LHCN-M2 (cell line): ENCODE results near the gene ALDH2. TPM values are rescaled to one million over a fixed set of nuclear protein-coding genes. Genes with fewer than 3 reads are reported as not detected.

Experiments used
- total RNA-seq: library from RNA; depleted of rRNA; stranded (reverse); fragments of >200 nt; gene quantifications from 2 replicates; pipeline ENCODE4 v1.2.3, GENCODE V29; 2014; rRNA removed

ALDH2 gene
- total RNA-seq, 1 experiment from 2014 or later = 4.5 TPM

Other genes with a start within 250 kb of the ALDH2 start
- gene ATXN2, start 167.6 kb upstream of the ALDH2 start, total RNA-seq = 15.5 and 21.5 TPM in 2 replicates
- gene BRAP, start 81.0 kb upstream of the ALDH2 start, total RNA-seq = 18.5 and 19.5 TPM in 2 replicates
- gene ACAD10, start 80.9 kb upstream of the ALDH2 start, total RNA-seq = 9.3 and 11.8 TPM in 2 replicates
- 56.4 and 75.9 TPM in 2 replicates for gene MAPKAPK5, start 75.3 kb downstream of the ALDH2 start, total RNA-seq
- gene TMEM116, start 246.2 kb downstream of the ALDH2 start, total RNA-seq = 10.6 and 14.8 TPM in 2 replicates
- 38.7 and 50.6 TPM in 2 replicates for gene ERP29, start 246.5 kb downstream of the ALDH2 start, total RNA-seq